ENCODE results near the gene SYNE1.

Gene SYNE1

DNA sequence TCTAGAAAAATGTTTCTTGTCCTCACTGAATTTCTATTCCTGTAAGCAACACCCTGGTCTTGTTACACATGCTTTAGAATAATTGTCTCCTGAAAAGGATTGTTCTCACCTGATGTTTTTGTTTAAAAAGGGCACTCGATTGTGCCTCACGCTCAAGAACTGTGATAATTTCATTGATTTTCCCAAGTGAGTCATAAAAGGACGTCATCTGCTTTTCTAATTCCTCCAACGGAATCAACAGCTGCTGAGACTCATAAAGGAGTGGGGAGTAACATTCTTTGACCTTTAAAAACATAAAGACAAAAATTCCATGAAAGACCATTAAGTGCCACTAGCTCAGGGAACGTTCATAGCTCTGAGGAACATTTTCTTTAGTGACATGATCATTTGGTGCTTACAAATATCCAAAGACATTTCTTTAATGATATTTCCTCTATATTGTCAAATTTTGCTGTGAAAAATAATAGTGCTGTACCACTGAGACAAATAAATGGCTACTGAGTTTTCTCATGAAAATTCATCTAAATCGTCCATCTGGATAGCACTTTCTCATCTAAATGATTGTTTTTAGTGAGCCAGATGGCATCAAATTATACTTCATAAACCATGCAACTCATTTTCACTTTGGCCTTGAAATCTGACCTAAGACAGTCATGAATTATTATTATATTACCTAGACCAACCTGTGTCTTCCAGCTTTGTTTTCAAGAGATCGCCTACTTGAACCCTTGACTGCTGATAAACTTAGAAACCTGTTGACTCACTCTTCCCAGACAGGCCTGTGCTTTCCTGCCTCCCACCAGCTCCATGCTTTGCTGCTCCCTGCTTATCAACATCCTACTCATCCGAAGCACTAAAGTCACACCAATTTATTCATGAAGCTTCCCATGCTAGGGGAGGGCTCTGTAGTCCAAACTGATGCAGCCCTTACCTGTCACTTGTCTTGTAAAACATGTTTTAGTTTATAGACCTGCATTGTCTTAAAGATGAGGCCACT lies 178.2 kb downstream of the SYNE1 start:
- Histone ChIP-seq H3K9ac (ENCODE audit: low read length) (no peak overlapping the region), H2BK120ac (ENCODE audit: low read depth, low read length) (no peak overlapping the region), H2AK5ac (ENCODE audit: low read length) (no peak overlapping the region), H3K27ac (ENCODE audit: low read depth, low read length) (no peak overlapping the region), H3K18ac (ENCODE audit: low read length) (no peak overlapping the region), H3K36me3 (ENCODE audit: control insufficient read depth, insufficient read depth, low read length) (no peaks in the 10 kb centered on the region), H4K5ac (ENCODE audit: low read length) (no peak overlapping the region), H3K79me1 (ENCODE audit: low read length) (no peaks in the 10 kb centered on the region), H3K4me1 (ENCODE audit: control insufficient read depth, low read depth, low read length) (no peaks in the 10 kb centered on the region), H3K56ac (ENCODE audit: low read length) (no peak overlapping the region), H3K79me2 (ENCODE audit: control insufficient read depth, insufficient read depth, low read length) (no peaks in the 10 kb centered on the region), H3K4me2 (ENCODE audit: low read length) (no peak overlapping the region), H2BK15ac (replicated peaks; ENCODE audit: low read depth) (no peak overlapping the region), H2BK5ac (ENCODE audit: low read length) (no peak overlapping the region), H3K23ac (ENCODE audit: low read length) (no peak overlapping the region), H3K27me3 (ENCODE audit: insufficient read depth, low read length, poor library complexity) (no peaks in the 10 kb centered on the region), H3K4me3 (ENCODE audit: low read length) (no peak overlapping the region), H4K8ac (ENCODE audit: low read depth, low read length) (no peak overlapping the region), H3K4ac (ENCODE audit: low read depth, low read length) (no peak overlapping the region)
- WGBS (ENCODE audit: extremely low coverage, insufficient coverage, low lambda C conversion rate), result no CpG with 5 or more reads among the region's 8 CpGs
- DNase-seq, result no peak

DNA sequence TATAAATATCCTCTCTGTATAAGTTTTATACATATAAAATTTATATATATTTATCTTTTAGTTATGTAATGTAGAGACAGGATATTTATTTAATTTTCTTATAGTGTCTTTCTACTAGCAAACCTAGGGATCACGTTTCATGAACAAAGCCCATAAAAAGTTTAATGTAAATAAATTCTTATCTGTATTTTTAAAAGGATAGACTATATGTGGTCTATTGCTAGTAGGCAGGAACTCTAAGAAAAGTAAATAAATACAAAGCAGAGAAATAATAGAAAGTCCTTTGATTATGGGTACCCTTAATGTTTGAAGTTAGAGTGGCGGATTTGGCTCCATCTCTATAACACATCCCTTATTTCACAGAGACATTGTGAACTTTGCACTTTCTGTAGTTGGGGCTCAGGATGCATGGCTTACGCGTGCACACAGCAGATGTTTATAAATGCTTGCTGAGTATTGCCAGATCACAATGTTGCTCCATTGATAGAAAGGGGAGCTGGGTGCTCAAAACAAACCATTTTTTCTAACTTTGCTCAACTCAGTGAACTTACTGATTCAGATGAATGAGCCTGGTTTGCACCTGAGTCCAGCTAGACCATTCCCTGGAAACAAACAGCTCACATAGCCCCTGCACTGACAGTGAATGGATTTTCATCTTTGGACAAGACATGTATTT lies 179.1 kb downstream of the SYNE1 start:
- Histone ChIP-seq H3K9ac (ENCODE audit: low read length) (no peak overlapping the region), H3K79me1 (ENCODE audit: low read length) (no peaks in the 10 kb centered on the region), H3K79me2 (ENCODE audit: control insufficient read depth, insufficient read depth, low read length) (no peaks in the 10 kb centered on the region), H3K18ac (ENCODE audit: low read length) (no peak overlapping the region), H3K27ac (ENCODE audit: low read depth, low read length) (no peak overlapping the region), H2BK5ac (ENCODE audit: low read length) (no peak overlapping the region), H2BK120ac (ENCODE audit: low read depth, low read length) (no peak overlapping the region), H3K56ac (ENCODE audit: low read length) (no peak overlapping the region), H4K5ac (ENCODE audit: low read length) (no peak overlapping the region), H4K8ac (ENCODE audit: low read depth, low read length) (no peak overlapping the region), H3K4me1 (ENCODE audit: control insufficient read depth, low read depth, low read length) (no peaks in the 10 kb centered on the region), H2AK5ac (ENCODE audit: low read length) (no peak overlapping the region), H3K23ac (ENCODE audit: low read length) (no peak overlapping the region), H3K27me3 (ENCODE audit: insufficient read depth, low read length, poor library complexity) (no peaks in the 10 kb centered on the region), H2BK15ac (replicated peaks; ENCODE audit: low read depth) (no peak overlapping the region), H3K4me2 (ENCODE audit: low read length) (no peak overlapping the region), H3K36me3 (ENCODE audit: control insufficient read depth, insufficient read depth, low read length) (no peaks in the 10 kb centered on the region), H3K4me3 (ENCODE audit: low read length) (no peak overlapping the region), H3K4ac (ENCODE audit: low read depth, low read length) (no peak overlapping the region)
- DNase-seq, result no peak
- no CpG with 5 or more reads among the region's 4 CpGs for WGBS (ENCODE audit: extremely low coverage, insufficient coverage, low lambda C conversion rate)

- no peak overlapping the region for H4K8ac ChIP-seq (ENCODE audit: low read depth, low read length)
- H3K4me1 ChIP-seq (ENCODE audit: control insufficient read depth, low read depth, low read length), result no peaks in the 10 kb centered on the region
- no peak overlapping the region for H3K56ac ChIP-seq (ENCODE audit: low read length)
- no peak overlapping the region for H4K5ac ChIP-seq (ENCODE audit: low read length)
- H2BK5ac ChIP-seq (ENCODE audit: low read length), result no peak overlapping the region
- no peak for DNase-seq
- no peak overlapping the region for H3K4me2 ChIP-seq (ENCODE audit: low read length)
- H3K27ac ChIP-seq (ENCODE audit: low read depth, low read length), result no peak overlapping the region
- no peaks in the 10 kb centered on the region for H3K79me1 ChIP-seq (ENCODE audit: low read length)
- H3K79me2 ChIP-seq (ENCODE audit: control insufficient read depth, insufficient read depth, low read length), result no peaks in the 10 kb centered on the region
- no peaks in the 10 kb centered on the region for H3K36me3 ChIP-seq (ENCODE audit: control insufficient read depth, insufficient read depth, low read length)
- H3K9ac ChIP-seq (ENCODE audit: low read length), result no peak overlapping the region
- H2AK5ac ChIP-seq (ENCODE audit: low read length), result no peak overlapping the region
- H3K23ac ChIP-seq (ENCODE audit: low read length), result no peak overlapping the region
- H3K4ac ChIP-seq (ENCODE audit: low read depth, low read length), result no peak overlapping the region
- no CpG with 5 or more reads among the region's 3 CpGs for WGBS (ENCODE audit: extremely low coverage, insufficient coverage, low lambda C conversion rate)
- H3K18ac ChIP-seq (ENCODE audit: low read length), result no peak overlapping the region
- no peaks in the 10 kb centered on the region for H3K27me3 ChIP-seq (ENCODE audit: insufficient read depth, low read length, poor library complexity)
- H2BK15ac ChIP-seq (replicated peaks; ENCODE audit: low read depth), result no peak overlapping the region
- H3K4me3 ChIP-seq (ENCODE audit: low read length), result no peak overlapping the region
- no peak overlapping the region for H2BK120ac ChIP-seq (ENCODE audit: low read depth, low read length)
Measured at GRCh38 chr6:152454003-152454402, 183.2 kb downstream of the SYNE1 start.

- H3K18ac ChIP-seq (ENCODE audit: low read length), result no peak overlapping the region
- WGBS (ENCODE audit: extremely low coverage, insufficient coverage, low lambda C conversion rate), result no CpG with 5 or more reads among the region's 7 CpGs
Measured at GRCh38 chr6:152453421-152453820, 183.7 kb downstream of the SYNE1 start.

DNA sequence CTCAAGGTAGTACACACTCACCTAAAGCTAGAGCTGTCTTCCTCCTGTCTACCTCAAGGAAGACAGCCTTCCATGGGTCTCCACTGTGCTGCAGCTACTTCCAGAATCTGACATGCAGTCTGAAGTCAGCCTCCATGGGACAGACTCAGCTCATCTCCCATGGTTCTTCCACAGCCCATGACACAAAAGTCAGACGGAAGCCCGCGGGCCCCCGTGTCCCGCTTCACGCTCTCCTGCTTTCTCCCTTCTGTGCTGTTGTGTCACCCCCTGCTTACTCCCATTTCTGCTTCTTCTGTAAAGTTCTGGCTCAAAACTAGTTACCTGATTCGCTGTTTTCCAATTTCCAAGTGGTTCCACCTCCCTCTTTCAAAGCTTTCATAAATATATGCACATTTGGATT lies 184.5 kb downstream of the SYNE1 start:
- Histone ChIP-seq H3K27me3 (ENCODE audit: insufficient read depth, low read length, poor library complexity) (no peaks in the 10 kb centered on the region), H3K23ac (ENCODE audit: low read length) (no peak overlapping the region), H2AK5ac (ENCODE audit: low read length) (no peak overlapping the region), H3K79me1 (ENCODE audit: low read length) (no peaks in the 10 kb centered on the region), H2BK120ac (ENCODE audit: low read depth, low read length) (no peak overlapping the region), H3K79me2 (ENCODE audit: control insufficient read depth, insufficient read depth, low read length) (no peaks in the 10 kb centered on the region), H3K4ac (ENCODE audit: low read depth, low read length) (no peak overlapping the region), H3K56ac (ENCODE audit: low read length) (no peak overlapping the region), H3K27ac (ENCODE audit: low read depth, low read length) (no peak overlapping the region), H3K9ac (ENCODE audit: low read length) (no peak overlapping the region), H3K36me3 (ENCODE audit: control insufficient read depth, insufficient read depth, low read length) (no peaks in the 10 kb centered on the region), H3K4me2 (ENCODE audit: low read length) (no peak overlapping the region), H3K4me1 (ENCODE audit: control insufficient read depth, low read depth, low read length) (no peaks in the 10 kb centered on the region), H4K5ac (ENCODE audit: low read length) (no peak overlapping the region), H2BK5ac (ENCODE audit: low read length) (no peak overlapping the region), H3K4me3 (ENCODE audit: low read length) (no peak overlapping the region), H3K18ac (ENCODE audit: low read length) (no peak overlapping the region), H4K8ac (ENCODE audit: low read depth, low read length) (no peak overlapping the region), H2BK15ac (replicated peaks; ENCODE audit: low read depth) (no peak overlapping the region)
- WGBS (ENCODE audit: extremely low coverage, insufficient coverage, low lambda C conversion rate), result no CpG with 5 or more reads among the region's 7 CpGs
- no peak for DNase-seq

More at GRCh38 chr6:152453421-152453820, 183.7 kb downstream of the SYNE1 start:
- Histone ChIP-seq H3K23ac (ENCODE audit: low read length) (no peak overlapping the region), H2BK5ac (ENCODE audit: low read length) (no peak overlapping the region), H3K27ac (ENCODE audit: low read depth, low read length) (no peak overlapping the region), H3K4me2 (ENCODE audit: low read length) (no peak overlapping the region), H3K36me3 (ENCODE audit: control insufficient read depth, insufficient read depth, low read length) (no peaks in the 10 kb centered on the region), H3K27me3 (ENCODE audit: insufficient read depth, low read length, poor library complexity) (no peaks in the 10 kb centered on the region), H3K9ac (ENCODE audit: low read length) (no peak overlapping the region), H2BK15ac (replicated peaks; ENCODE audit: low read depth) (no peak overlapping the region), H3K4me3 (ENCODE audit: low read length) (no peak overlapping the region), H3K79me2 (ENCODE audit: control insufficient read depth, insufficient read depth, low read length) (no peaks in the 10 kb centered on the region), H3K4me1 (ENCODE audit: control insufficient read depth, low read depth, low read length) (no peaks in the 10 kb centered on the region), H2BK120ac (ENCODE audit: low read depth, low read length) (no peak overlapping the region), H3K79me1 (ENCODE audit: low read length) (no peaks in the 10 kb centered on the region), H4K8ac (ENCODE audit: low read depth, low read length) (no peak overlapping the region), H3K4ac (ENCODE audit: low read depth, low read length) (no peak overlapping the region), H3K56ac (ENCODE audit: low read length) (no peak overlapping the region), H2AK5ac (ENCODE audit: low read length) (no peak overlapping the region), H4K5ac (ENCODE audit: low read length) (no peak overlapping the region)
- DNase-seq, result peak; percentile 8
